ENCODE measurements around the gene NSMCE4A. TPM values are rescaled to one million over a fixed set of nuclear protein-coding genes. Genes with fewer than 3 reads are reported as not detected.

NSMCE4A gene
- polyA plus RNA-seq, 1 donor (not counting 4 experiments of a cell fraction or from before 2014, with no cell fraction given), result 52.0 TPM

- TF ChIP-seq EZH2 (IDR thresholded peaks at IDR 0.05; ENCODE audit: low read length), result no peak
- Histone ChIP-seq H3K79me2 (ENCODE audit: control insufficient read depth, insufficient read depth, low read length) (no peaks in the 10 kb centered on the region), H3K9ac (ENCODE audit: control insufficient read depth, extremely low read depth, insufficient read depth, low read length) (no peak overlapping the region), H3K9me1 (ENCODE audit: control insufficient read depth, extremely low read depth, insufficient read depth, low read length) (no peaks in the 10 kb centered on the region), H2AFZ (ENCODE audit: control insufficient read depth, low read length) (no peak overlapping the region), H3K9me3 (ENCODE audit: control insufficient read depth, low read depth, low read length) (no peaks in the 10 kb centered on the region), H3K27me3 (ENCODE audit: control insufficient read depth, extremely low read depth, insufficient read depth, low read length) (no peaks in the 10 kb centered on the region), H4K20me1 (ENCODE audit: control insufficient read depth, extremely low read depth, insufficient read depth, low read length) (peaks cover 2% of the 10 kb centered on the region), H3K4me2 (ENCODE audit: control insufficient read depth, extremely low read depth, insufficient read depth, low read depth, low read length) (no peak overlapping the region), H3K36me3 (ENCODE audit: control insufficient read depth in 2 of 2, extremely low read depth in 1 of 2, insufficient read depth in 2 of 2, low read length in 2 of 2) (no peaks in the 10 kb centered on the region), H3K27ac (ENCODE audit: control insufficient read depth, insufficient read depth, low read length) (no peak overlapping the region), H3K4me1 (ENCODE audit: control insufficient read depth, extremely low read depth, insufficient read depth, low read length) (no peaks in the 10 kb centered on the region), H3K4me3 (ENCODE audit: control insufficient read depth in 2 of 3, extremely low read depth in 1 of 3, insufficient read depth in 2 of 3, low read depth in 1 of 3, low read length in 3 of 3) (no peak overlapping the region)
- dilution Hi-C loops (cut with MboI; ENCODE audit: extremely low pct_ligation_motif_present, low sequenced_read_pairs), result no loop called here
- no peak for DNase-seq (ENCODE audit: low read depth, low spot score)
- no peak for FAIRE-seq
Observed at GRCh38 chr10:122013311-122013780, 38.3 kb upstream of the NSMCE4A start.

GRCh38 chr10:122012731-122013130, 37.7 kb upstream of the NSMCE4A start:
- Histone ChIP-seq H3K4me3 (ENCODE audit: control insufficient read depth in 2 of 3, extremely low read depth in 1 of 3, insufficient read depth in 2 of 3, low read depth in 1 of 3, low read length in 3 of 3) (no peak overlapping the region), H3K9me1 (ENCODE audit: control insufficient read depth, extremely low read depth, insufficient read depth, low read length) (no peaks in the 10 kb centered on the region), H3K4me2 (ENCODE audit: control insufficient read depth, extremely low read depth, insufficient read depth, low read depth, low read length) (no peak overlapping the region), H3K4me1 (ENCODE audit: control insufficient read depth, extremely low read depth, insufficient read depth, low read length) (no peaks in the 10 kb centered on the region), H3K36me3 (ENCODE audit: control insufficient read depth in 2 of 2, extremely low read depth in 1 of 2, insufficient read depth in 2 of 2, low read length in 2 of 2) (no peaks in the 10 kb centered on the region), H3K9ac (ENCODE audit: control insufficient read depth, extremely low read depth, insufficient read depth, low read length) (no peak overlapping the region), H3K27me3 (ENCODE audit: control insufficient read depth, extremely low read depth, insufficient read depth, low read length) (no peaks in the 10 kb centered on the region), H4K20me1 (ENCODE audit: control insufficient read depth, extremely low read depth, insufficient read depth, low read length) (peaks cover 2% of the 10 kb centered on the region), H3K27ac (ENCODE audit: control insufficient read depth, insufficient read depth, low read length) (no peak overlapping the region), H3K79me2 (ENCODE audit: control insufficient read depth, insufficient read depth, low read length) (no peaks in the 10 kb centered on the region), H2AFZ (ENCODE audit: control insufficient read depth, low read length) (no peak overlapping the region), H3K9me3 (ENCODE audit: control insufficient read depth, low read depth, low read length) (no peaks in the 10 kb centered on the region)
- TF ChIP-seq CTCF (optimal IDR thresholded peaks at IDR 0.05 in 1 of 3, IDR thresholded peaks at IDR 0.05 in 1 of 3, conservative IDR thresholded peaks at IDR 0.05 in 1 of 3; ENCODE audit: extremely low read depth in 1 of 3, insufficient read depth in 2 of 3, low read length in 3 of 3) (no peak), EZH2 (IDR thresholded peaks at IDR 0.05; ENCODE audit: low read length) (no peak)
- FAIRE-seq (no peak), DNase-seq (ENCODE audit: low read depth, low spot score) (no peak)
- dilution Hi-C loops (cut with MboI; ENCODE audit: extremely low pct_ligation_motif_present, low sequenced_read_pairs), result no loop called here

- H3K4me3 ChIP-seq (ENCODE audit: control insufficient read depth in 2 of 3, extremely low read depth in 1 of 3, insufficient read depth in 2 of 3, low read depth in 1 of 3, low read length in 3 of 3), result no peak overlapping the region
- no peaks in the 10 kb centered on the region for H3K27me3 ChIP-seq (ENCODE audit: control insufficient read depth, extremely low read depth, insufficient read depth, low read length)
- H3K9me1 ChIP-seq (ENCODE audit: control insufficient read depth, extremely low read depth, insufficient read depth, low read length), result no peaks in the 10 kb centered on the region
- H3K4me2 ChIP-seq (ENCODE audit: control insufficient read depth, extremely low read depth, insufficient read depth, low read depth, low read length), result no peak overlapping the region
- no peak overlapping the region for H3K27ac ChIP-seq (ENCODE audit: control insufficient read depth, insufficient read depth, low read length)
- TF ChIP-seq EZH2 (IDR thresholded peaks at IDR 0.05; ENCODE audit: low read length) (no peak), CTCF (optimal IDR thresholded peaks at IDR 0.05 in 1 of 3, IDR thresholded peaks at IDR 0.05 in 1 of 3, conservative IDR thresholded peaks at IDR 0.05 in 1 of 3; ENCODE audit: extremely low read depth in 1 of 3, insufficient read depth in 2 of 3, low read length in 3 of 3) (no peak)
- H4K20me1 ChIP-seq (ENCODE audit: control insufficient read depth, extremely low read depth, insufficient read depth, low read length), result no peaks in the 10 kb centered on the region
- H3K9me3 ChIP-seq (ENCODE audit: control insufficient read depth, low read depth, low read length), result no peaks in the 10 kb centered on the region
- H3K79me2 ChIP-seq (ENCODE audit: control insufficient read depth, insufficient read depth, low read length), result no peaks in the 10 kb centered on the region
- FAIRE-seq (no peak), DNase-seq (ENCODE audit: low read depth, low spot score) (no peak)
- H3K4me1 ChIP-seq (ENCODE audit: control insufficient read depth, extremely low read depth, insufficient read depth, low read length), result no peaks in the 10 kb centered on the region
- H2AFZ ChIP-seq (ENCODE audit: control insufficient read depth, low read length), result no peak overlapping the region
- dilution Hi-C loops (cut with MboI; ENCODE audit: extremely low pct_ligation_motif_present, low sequenced_read_pairs), result no loop called here
- H3K9ac ChIP-seq (ENCODE audit: control insufficient read depth, extremely low read depth, insufficient read depth, low read length), result no peak overlapping the region
- H3K36me3 ChIP-seq (ENCODE audit: control insufficient read depth in 2 of 2, extremely low read depth in 1 of 2, insufficient read depth in 2 of 2, low read length in 2 of 2), result no peaks in the 10 kb centered on the region
Observed at GRCh38 chr10:122010405-122011050, 35.5 kb upstream of the NSMCE4A start.
